A549 (cell line): ENCODE measurements around the gene SLC49A3.

ENCODE experiments used
- CHD2 ChIP-seq: fragments of 150-350 bp; IDR thresholded peaks from 2 replicates; pipeline ENCODE4 v1.6.1; 2014; ENCODE audit warnings: low read length; ENCODE audit not compliant: partially characterized antibody
- CTCF ChIP-seq: fragments of >200 bp; sonication (Bioruptor Twin); formaldehyde crosslinking; IDR thresholded peaks from 3 replicates; pipeline ENCODE4 v1.5.1; 2016
- KDM5A ChIP-seq: fragments of 200-600 bp; sonication (generic); IDR thresholded peaks from 2 replicates; pipeline ENCODE4 v1.6.1; 2016; ENCODE audit warnings: antibody characterized with exemption, mild to moderate bottlenecking
- REST ChIP-seq: fragments of 200-600 bp; sonication (generic); IDR thresholded peaks from 2 replicates; pipeline ENCODE4 v1.6.1; 2016; ENCODE audit warnings: antibody characterized with exemption, mild to moderate bottlenecking, moderate library complexity
- ZSCAN20 ChIP-seq: fragments of 250-450 bp; sonication (Bioruptor Pico); IDR thresholded peaks from 2 replicates; pipeline ENCODE4 v1.8.0; 2022; ENCODE audit warnings: mild to moderate bottlenecking, moderate library complexity

- TF ChIP-seq CTCF: no peak
- TF ChIP-seq REST: no peak
- no peak for TF ChIP-seq ZSCAN20
- no peak for TF ChIP-seq KDM5A
- TF ChIP-seq CHD2: no peak
Measured at GRCh38 chr4:635851-636627, 52.9 kb downstream of the SLC49A3 start.
